BJ (cell line): ENCODE results near the gene MICAL3. TPM values are rescaled to one million over a fixed set of nuclear protein-coding genes. Genes with fewer than 3 reads are reported as not detected.

ENCODE experiments used
- CTCF ChIA-PET: fragments of 350-600 bp; formaldehyde crosslinking; extraction: SDS; loops from one replicate; lab custom pipeline; 2021; ENCODE audit warnings: antibody characterized with exemption, inconsistent platforms; lab: Yijun Ruan, JAX
- POLR2A ChIA-PET: fragments of 300-600 bp; sonication (Branson Sonifier 250); formaldehyde crosslinking; extraction: SDS; loops from one replicate; lab custom pipeline; 2021; ENCODE audit warnings: antibody characterized with exemption; lab: Charles Lee
- DNase-seq: peaks from one replicate; pipeline ENCODE4 v3.0.0-alpha.2; 2011; ENCODE audit warnings: low read depth
- H3K27me3 ChIP-seq: 2 replicates; pipeline ENCODE4 v1.6.0; 2011; ENCODE audit warnings: low read length; ENCODE audit not compliant: control insufficient read depth, insufficient read depth
- H3K36me3 ChIP-seq: 2 replicates; pipeline ENCODE4 v1.5.1; 2011; ENCODE audit warnings: low read length; ENCODE audit not compliant: control insufficient read depth, insufficient read depth
- H3K4me3 ChIP-seq: 2 replicates; pipeline ENCODE4 v1.5.1; 2011; ENCODE audit warnings: low read depth, mild to moderate bottlenecking, control low read depth, low read length
- CTCF ChIP-seq: IDR thresholded peaks from 2 replicates; pipeline ENCODE4 v1.5.1; 2011; ENCODE audit warnings: low read depth, mild to moderate bottlenecking, control low read depth, inconsistent platforms, low read length, moderate library complexity; ENCODE audit not compliant: insufficient read depth
- polyA plus RNA-seq: library from polyadenylated mRNA; depleted of rRNA; stranded (reverse); fragments of >200 nt; gene quantifications from 2 replicates; pipeline ENCODE4 v1.2.3, GENCODE V29; 2011

Gene MICAL3
- polyA plus RNA-seq, 1 experiment = 16.4 TPM

- ChIA-PET CTCF (interaction anchor here (1.0 to 1.6 kb wide), 2 partner anchors 9 to 162 kb away, joined by 3 to 5 read pairs; no protein-coding TSS in a partner anchor), POLR2A (no interaction called here)
- no peak overlapping the region for H3K4me3 ChIP-seq
- TF ChIP-seq CTCF = no peak
- DNase-seq = no peak
- peaks cover 2% of the 10 kb centered on the region; the same call in 1 of the 2 replicates for H3K36me3 ChIP-seq
- no peaks in the 10 kb centered on the region for H3K27me3 ChIP-seq
Observed at GRCh38 chr22:17913801-17914347, 110.5 kb downstream of the MICAL3 start.

DNA sequence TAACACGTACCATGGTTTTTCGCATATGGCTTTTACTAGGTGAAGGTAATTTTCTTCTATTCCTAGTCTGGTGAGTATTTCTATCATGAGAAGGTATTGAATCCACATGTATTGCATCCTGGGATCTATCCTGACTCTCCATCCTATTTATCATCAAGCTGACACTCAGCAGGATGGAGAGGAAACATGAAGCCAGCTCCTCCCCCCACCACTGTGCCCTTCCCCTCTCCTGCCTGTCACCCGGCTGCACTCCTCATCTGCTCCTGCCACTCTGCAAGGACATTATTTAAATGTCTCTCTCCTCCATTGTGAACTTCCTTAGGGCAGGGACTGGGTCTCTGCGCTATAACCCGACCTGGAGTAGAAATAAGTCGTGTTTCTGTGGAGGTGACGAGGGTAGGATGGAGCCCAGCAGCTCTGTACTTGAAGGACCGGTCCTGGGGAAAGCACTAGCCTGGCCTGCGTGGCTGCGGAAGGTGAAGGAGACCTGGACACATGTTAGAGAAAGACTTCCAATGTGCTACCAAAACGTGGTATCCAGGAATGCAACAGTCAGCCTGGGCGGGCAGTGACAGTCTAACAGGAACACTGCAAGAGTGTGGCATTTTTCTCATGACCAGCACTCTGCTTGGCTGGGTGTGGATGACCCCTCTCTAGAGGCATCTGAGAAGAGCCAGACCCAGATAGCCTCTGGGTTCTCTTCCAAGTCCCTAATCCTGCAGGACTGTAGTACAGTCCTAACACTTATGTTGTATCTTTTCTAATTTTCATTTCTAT lies 111.2 kb downstream of the MICAL3 start:
- no peak for DNase-seq
- no peak overlapping the region for H3K4me3 ChIP-seq
- no peaks in the 10 kb centered on the region for H3K27me3 ChIP-seq
- no peak for TF ChIP-seq CTCF
- H3K36me3 ChIP-seq = peaks cover 2% of the 10 kb centered on the region; the same call in 1 of the 2 replicates
- ChIA-PET CTCF (interaction anchor here (0.8 to 3.1 kb wide), 4 partner anchors 10 to 163 kb away, joined by 3 to 13 read pairs (median 4); partner anchors contain the start of gene MICAL3), POLR2A (no interaction called here)

GRCh38 chr22:17911887-17912286 lies 112.5 kb downstream of the MICAL3 start:
- no peak for DNase-seq
- POLR2A ChIA-PET = no interaction called here
- CTCF ChIA-PET = interaction anchor here (1.7 to 3.5 kb wide), 3 partner anchors 82 to 164 kb away, joined by 6 to 46 read pairs (median 13); partner anchors contain the start of genes MICAL3 and PEX26
- Histone ChIP-seq H3K4me3 (no peak overlapping the region), H3K36me3 (peaks cover 2% of the 10 kb centered on the region; the same call in 1 of the 2 replicates), H3K27me3 (no peaks in the 10 kb centered on the region)
- TF ChIP-seq CTCF = no peak

GRCh38 chr22:17911312-17911705 lies 113.1 kb downstream of the MICAL3 start:
- Histone ChIP-seq H3K36me3 (peaks cover 3% of the 10 kb centered on the region; the same call in 1 of the 2 replicates), H3K4me3 (no peak overlapping the region), H3K27me3 (no peaks in the 10 kb centered on the region)
- POLR2A ChIA-PET = interaction anchor here (0.6 kb wide), 2 partner anchors 102 to 197 kb away, joined by 3 to 6 read pairs; no protein-coding TSS in a partner anchor
- no peak for TF ChIP-seq CTCF
- CTCF ChIA-PET = interaction anchor here (0.7 to 3.5 kb wide), 5 partner anchors 9 to 164 kb away, joined by 3 to 46 read pairs (median 6); partner anchors contain the start of genes MICAL3 and PEX26
- DNase-seq = no peak
